HEK293 (cell line): ENCODE results near the gene PIGP.

ENCODE experiments used
- AEBP2 ChIP-seq: fragments of 450-650 bp; formaldehyde crosslinking; IDR thresholded peaks from 2 replicates; pipeline ENCODE4 v1.5.1; 2016; ENCODE audit warnings: missing biosample characterization, missing genetic modification characterization, borderline replicate concordance
- CTCF ChIP-seq: fragments of 450-650 bp; formaldehyde crosslinking; IDR thresholded peaks from 2 replicates; pipeline ENCODE4 v1.5.1; 2016; ENCODE audit warnings: missing biosample characterization, missing genetic modification characterization
- INSM2 ChIP-seq: fragments of 450-650 bp; formaldehyde crosslinking; IDR thresholded peaks from 2 replicates; pipeline ENCODE4 v1.5.1; 2016; ENCODE audit warnings: missing biosample characterization, missing genetic modification characterization
- KLF1 ChIP-seq: fragments of 450-650 bp; formaldehyde crosslinking; IDR thresholded peaks from 2 replicates; pipeline ENCODE4 v1.5.1; 2016; ENCODE audit warnings: missing biosample characterization, missing genetic modification characterization
- REPIN1 ChIP-seq: fragments of 450-650 bp; formaldehyde crosslinking; IDR thresholded peaks from 2 replicates; pipeline ENCODE4 v1.5.1; 2017; ENCODE audit warnings: missing biosample characterization, missing genetic modification characterization, low read depth
- SETDB1 ChIP-seq: IDR thresholded peaks from one replicate; pipeline ENCODE4 v1.6.1; 2017; ENCODE audit warnings: mild to moderate bottlenecking, low read length, moderate library complexity, mixed read lengths; ENCODE audit not compliant: insufficient read length
- SP2 ChIP-seq: fragments of 450-650 bp; formaldehyde crosslinking; IDR thresholded peaks from 2 replicates; pipeline ENCODE4 v1.5.1; 2016; ENCODE audit warnings: missing biosample characterization, missing genetic modification characterization
- SP7 ChIP-seq: fragments of 450-650 bp; formaldehyde crosslinking; IDR thresholded peaks from 2 replicates; pipeline ENCODE4 v1.5.1; 2016; ENCODE audit warnings: missing biosample characterization, missing genetic modification characterization
- ZBTB17 ChIP-seq: fragments of 450-650 bp; formaldehyde crosslinking; IDR thresholded peaks from 2 replicates; pipeline ENCODE4 v1.5.1; 2016; ENCODE audit warnings: missing biosample characterization, missing genetic modification characterization
- ZFP69B ChIP-seq: fragments of 450-650 bp; formaldehyde crosslinking; IDR thresholded peaks from 2 replicates; pipeline ENCODE4 v1.5.1; 2016; ENCODE audit warnings: missing biosample characterization, missing genetic modification characterization
- ZNF112 ChIP-seq: fragments of 450-650 bp; formaldehyde crosslinking; IDR thresholded peaks from 2 replicates; pipeline ENCODE4 v1.5.0; 2017; ENCODE audit warnings: missing biosample characterization, missing genetic modification characterization
- ZNF133 ChIP-seq: fragments of 450-650 bp; formaldehyde crosslinking; IDR thresholded peaks from 2 replicates; pipeline ENCODE4 v1.5.1; 2016; ENCODE audit warnings: missing biosample characterization, missing genetic modification characterization
- ZNF16 ChIP-seq: fragments of 450-650 bp; formaldehyde crosslinking; IDR thresholded peaks from 2 replicates; pipeline ENCODE4 v1.5.1; 2016; ENCODE audit warnings: low read depth, missing biosample characterization, missing genetic modification characterization
- ZNF169 ChIP-seq: fragments of 450-650 bp; formaldehyde crosslinking; IDR thresholded peaks from 2 replicates; pipeline ENCODE4 v1.5.1; 2016; ENCODE audit warnings: missing biosample characterization, missing genetic modification characterization
- ZNF19 ChIP-seq: fragments of 450-650 bp; formaldehyde crosslinking; IDR thresholded peaks from 2 replicates; pipeline ENCODE4; 2016; ENCODE audit warnings: missing biosample characterization, missing genetic modification characterization, low read depth
- ZNF221 ChIP-seq: fragments of 450-650 bp; formaldehyde crosslinking; IDR thresholded peaks from 2 replicates; pipeline ENCODE4 v1.5.1; 2017; ENCODE audit warnings: missing biosample characterization, missing genetic modification characterization, borderline replicate concordance
- ZNF239 ChIP-seq: fragments of 450-650 bp; formaldehyde crosslinking; IDR thresholded peaks from 2 replicates; pipeline ENCODE4 v1.5.1; 2016; ENCODE audit warnings: missing biosample characterization, missing genetic modification characterization
- ZNF266 ChIP-seq: fragments of 450-650 bp; formaldehyde crosslinking; IDR thresholded peaks from 2 replicates; pipeline ENCODE4 v1.5.1; 2016; ENCODE audit warnings: missing biosample characterization, missing genetic modification characterization, low read depth
- ZNF394 ChIP-seq: fragments of 450-650 bp; formaldehyde crosslinking; IDR thresholded peaks from 2 replicates; pipeline ENCODE4 v1.5.1; 2016; ENCODE audit warnings: missing biosample characterization, missing genetic modification characterization, mild to moderate bottlenecking, moderate library complexity, borderline replicate concordance
- ZNF549 ChIP-seq: fragments of 450-650 bp; IDR thresholded peaks from 2 replicates; pipeline ENCODE4 v1.5.1; 2018; ENCODE audit warnings: missing biosample characterization, missing genetic modification characterization, mild to moderate bottlenecking, inconsistent platforms, moderate library complexity
- ZNF561 ChIP-seq: fragments of 450-650 bp; IDR thresholded peaks from 2 replicates; pipeline ENCODE4 v1.5.1; 2018; ENCODE audit warnings: missing biosample characterization, missing genetic modification characterization, borderline replicate concordance
- ZNF600 ChIP-seq: fragments of 450-650 bp; formaldehyde crosslinking; IDR thresholded peaks from 2 replicates; pipeline ENCODE4 v1.5.1; 2016; ENCODE audit warnings: missing biosample characterization, missing genetic modification characterization
- ZNF626 ChIP-seq: fragments of 450-650 bp; sonication (Bioruptor Pico); formaldehyde crosslinking; IDR thresholded peaks from 2 replicates; pipeline ENCODE4 v1.5.1; 2018; ENCODE audit warnings: missing biosample characterization, missing genetic modification characterization, inconsistent platforms
- ZNF654 ChIP-seq: fragments of 450-650 bp; formaldehyde crosslinking; IDR thresholded peaks from 2 replicates; pipeline ENCODE4 v1.5.1; 2016; ENCODE audit warnings: low read depth, missing biosample characterization, missing genetic modification characterization
- ZNF692 ChIP-seq: fragments of 450-650 bp; formaldehyde crosslinking; IDR thresholded peaks from 2 replicates; pipeline ENCODE4 v1.5.1; 2016; ENCODE audit warnings: missing biosample characterization, missing genetic modification characterization
- ZNF701 ChIP-seq: fragments of 450-650 bp; formaldehyde crosslinking; IDR thresholded peaks from 2 replicates; pipeline ENCODE4 v1.5.1; 2016; ENCODE audit warnings: missing biosample characterization, missing genetic modification characterization
- ZNF76 ChIP-seq: fragments of 450-650 bp; formaldehyde crosslinking; IDR thresholded peaks from 2 replicates; pipeline ENCODE4; 2016; ENCODE audit warnings: low read depth, missing biosample characterization, missing genetic modification characterization, borderline replicate concordance
- ZNF785 ChIP-seq: fragments of 450-650 bp; formaldehyde crosslinking; IDR thresholded peaks from 2 replicates; pipeline ENCODE4 v1.5.1; 2016; ENCODE audit warnings: missing biosample characterization, missing genetic modification characterization
- ZNF792 ChIP-seq: fragments of 450-650 bp; formaldehyde crosslinking; IDR thresholded peaks from 2 replicates; pipeline ENCODE4 v1.5.1; 2016; ENCODE audit warnings: missing biosample characterization, missing genetic modification characterization
- ZSCAN18 ChIP-seq: fragments of 450-650 bp; formaldehyde crosslinking; IDR thresholded peaks from 2 replicates; pipeline ENCODE4 v1.5.1; 2016; ENCODE audit warnings: missing biosample characterization, missing genetic modification characterization
- ZSCAN4 ChIP-seq: fragments of 450-650 bp; formaldehyde crosslinking; IDR thresholded peaks from 2 replicates; pipeline ENCODE4 v1.5.1; 2017; ENCODE audit warnings: missing biosample characterization, missing genetic modification characterization

PIGP gene

GRCh38 chr21:37119421-37120218 is 46.7 kb upstream of the PIGP start (continued):
- 0 out of 2 replicates have a peak, but pooled peaks have one; percentile 15 for TF ChIP-seq ZNF394
- no peak for TF ChIP-seq ZNF239 (tag by site-specific recombination)
- TF ChIP-seq ZNF266 (tag by site-specific recombination) = no peak
- TF ChIP-seq ZSCAN4 (tag by site-specific recombination) = no peak; the same call in 1 of the 2 replicates
- no peak for TF ChIP-seq AEBP2 (tag by site-specific recombination)
- no peak for TF ChIP-seq ZNF549 (tag by site-specific recombination)
- peak; percentile 43; the same call in 1 of the 2 replicates for TF ChIP-seq ZBTB17 (tag by site-specific recombination)
- no peak for TF ChIP-seq ZFP69B (tag by site-specific recombination)
- no peak for TF ChIP-seq ZNF16
- no peak for TF ChIP-seq ZNF600
- TF ChIP-seq ZNF626 (tag by site-specific recombination) = no peak
- no peak for TF ChIP-seq ZNF785 (tag by site-specific recombination)
- no peak for TF ChIP-seq KLF1 (tag by site-specific recombination)
- no peak for TF ChIP-seq CTCF (tag by site-specific recombination)
- no peak for TF ChIP-seq ZNF112
- no peak for TF ChIP-seq ZNF19 (tag by site-specific recombination)
- no peak for TF ChIP-seq ZNF654
- no peak for TF ChIP-seq ZSCAN18 (tag by site-specific recombination)
- no peak for TF ChIP-seq ZNF221 (tag by site-specific recombination)
- no peak for TF ChIP-seq ZNF169 (tag by site-specific recombination)
- no peak for TF ChIP-seq ZNF133 (tag by site-specific recombination)
- no peak for TF ChIP-seq ZNF561 (tag by site-specific recombination)
- TF ChIP-seq SP7 (tag by site-specific recombination) = no peak
- no peak for TF ChIP-seq ZNF692
- TF ChIP-seq INSM2 (tag by site-specific recombination) = no peak
- TF ChIP-seq SETDB1 = no peak
- no peak for TF ChIP-seq ZNF701
- no peak for TF ChIP-seq SP2 (tag by site-specific recombination)
- TF ChIP-seq REPIN1 (tag by site-specific recombination) = no peak
- no peak for TF ChIP-seq ZNF76 (tag by site-specific recombination)
- TF ChIP-seq ZNF792 (tag by site-specific recombination) = no peak
